Breast epithelium (tissue), 4 donors: ENCODE measurements around the gene NFIX. TPM values are rescaled to one million over a fixed set of nuclear protein-coding genes. Genes with fewer than 3 reads are reported as not detected.

Experiments
- DNase-seq, 2 donors: peaks; one replicate each; pipeline ENCODE4 v3.0.0-alpha.2; 2019; ENCODE audit warnings: low spot score in 2 of 2
- H3K27ac ChIP-seq, 2 donors: fragments of 200-600 bp; sonication (generic) in 1 of 2; one replicate each; pipeline ENCODE4 v1.5.1; 2016 to 2019; ENCODE audit warnings: mild to moderate bottlenecking in 1 of 2
- H3K27me3 ChIP-seq, 2 donors: fragments of 200-600 bp; sonication (generic) in 1 of 2; one replicate each; pipeline versions ENCODE4 v1.5.1 to v1.6.0; 2017 to 2019; ENCODE audit warnings: control low read depth in 1 of 2, mild to moderate bottlenecking in 1 of 2
- H3K36me3 ChIP-seq: fragments of 200-600 bp; one replicate; pipeline ENCODE4 v1.5.1; 2019
- H3K4me1 ChIP-seq, 2 donors: fragments of 200-600 bp; sonication (generic); one replicate each; pipeline ENCODE4 v1.5.1; 2016 to 2019; ENCODE audit warnings: control low read depth in 1 of 2
- H3K4me3 ChIP-seq, 3 donors: fragments of 200-600 bp; sonication (generic); 1 replicate in 2 of 3; 2 replicates in 1 of 3; pipeline ENCODE4 v1.5.1; 2016 to 2019; ENCODE audit warnings: mild to moderate bottlenecking in 3 of 3, moderate library complexity in 2 of 3
- H3K9me3 ChIP-seq, 2 donors: fragments of 200-600 bp; sonication (generic) in 1 of 2; one replicate each; pipeline ENCODE4 v1.5.1; 2016 to 2019; ENCODE audit warnings: control low read depth in 1 of 2
- POLR2A ChIP-seq: fragments of 450-650 bp; IDR thresholded peaks from one replicate; pipeline ENCODE4 v1.6.1; 2016; ENCODE audit warnings: antibody characterized with exemption, mild to moderate bottlenecking, moderate library complexity
- POLR2AphosphoS5 ChIP-seq, 3 donors: sonication (generic); formaldehyde crosslinking; IDR thresholded peaks; one replicate each; pipeline ENCODE4 v1.6.1; 2017; ENCODE audit warnings: antibody characterized with exemption in 3 of 3
- intact Hi-C: fragments of 100-400 bp; cut with DNase I; formaldehyde crosslinking; loops from one replicate; pipeline ENCODE4 v1.15.1; 2023; ENCODE audit warnings: low total_unique reads
- total RNA-seq, 3 donors: library from RNA; depleted of rRNA; stranded (reverse); fragments of >200 nt; gene quantifications; one replicate each; pipeline ENCODE4 v1.1.0, GENCODE V29; 2016
- TF ChIP-seq, protein P1 (sequence below), 3 donors: fragments of 450-650 bp; IDR thresholded peaks; one replicate each; pipeline ENCODE4 v1.5.1; 2016 to 2017; ENCODE audit warnings: antibody characterized with exemption in 3 of 3, mild to moderate bottlenecking in 3 of 3, moderate library complexity in 3 of 3

The NFIX gene
- total RNA-seq, 3 donors from 2014 or later, result 43.6 to 53.9 (median 52.8) TPM

DNA sequence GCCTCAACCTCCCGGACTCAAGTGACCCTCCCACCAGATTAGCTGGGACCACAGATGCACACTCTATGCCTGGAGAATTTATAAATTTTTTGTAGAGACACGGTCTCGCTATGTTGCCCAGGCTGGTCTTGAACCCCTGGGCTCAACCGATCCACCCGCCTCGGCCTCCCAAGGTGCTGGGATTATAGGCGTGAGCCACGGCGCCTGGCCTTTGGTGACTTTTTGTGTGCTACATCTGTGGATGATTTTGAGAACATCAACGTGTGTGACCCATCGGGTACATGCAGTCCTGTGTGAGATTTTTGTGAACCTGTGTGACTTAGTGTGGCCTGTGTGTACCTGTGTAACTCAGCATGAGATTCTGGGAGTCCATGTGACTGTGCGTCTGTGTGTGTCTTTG, 8.5 kb upstream of the NFIX start:
- Histone ChIP-seq H3K27ac (no peak overlapping the region), H3K4me3 (no peak overlapping the region), H3K27me3 (no peaks in the 10 kb centered on the region), H3K9me3 (no peaks in the 10 kb centered on the region), H3K36me3 (no peaks in the 10 kb centered on the region), H3K4me1 (peaks cover 0 to 7% of the 10 kb centered on the region in 2 donors)
- intact Hi-C loops, result no loop called here
- DNase-seq, result no peak
- TF ChIP-seq, protein P1, sequence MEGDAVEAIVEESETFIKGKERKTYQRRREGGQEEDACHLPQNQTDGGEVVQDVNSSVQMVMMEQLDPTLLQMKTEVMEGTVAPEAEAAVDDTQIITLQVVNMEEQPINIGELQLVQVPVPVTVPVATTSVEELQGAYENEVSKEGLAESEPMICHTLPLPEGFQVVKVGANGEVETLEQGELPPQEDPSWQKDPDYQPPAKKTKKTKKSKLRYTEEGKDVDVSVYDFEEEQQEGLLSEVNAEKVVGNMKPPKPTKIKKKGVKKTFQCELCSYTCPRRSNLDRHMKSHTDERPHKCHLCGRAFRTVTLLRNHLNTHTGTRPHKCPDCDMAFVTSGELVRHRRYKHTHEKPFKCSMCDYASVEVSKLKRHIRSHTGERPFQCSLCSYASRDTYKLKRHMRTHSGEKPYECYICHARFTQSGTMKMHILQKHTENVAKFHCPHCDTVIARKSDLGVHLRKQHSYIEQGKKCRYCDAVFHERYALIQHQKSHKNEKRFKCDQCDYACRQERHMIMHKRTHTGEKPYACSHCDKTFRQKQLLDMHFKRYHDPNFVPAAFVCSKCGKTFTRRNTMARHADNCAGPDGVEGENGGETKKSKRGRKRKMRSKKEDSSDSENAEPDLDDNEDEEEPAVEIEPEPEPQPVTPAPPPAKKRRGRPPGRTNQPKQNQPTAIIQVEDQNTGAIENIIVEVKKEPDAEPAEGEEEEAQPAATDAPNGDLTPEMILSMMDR (IDR thresholded peaks at IDR 0.05), result no peak
- TF ChIP-seq POLR2AphosphoS5 (IDR thresholded peaks at IDR 0.05), result no peak
- no peak for TF ChIP-seq POLR2A

DNA sequence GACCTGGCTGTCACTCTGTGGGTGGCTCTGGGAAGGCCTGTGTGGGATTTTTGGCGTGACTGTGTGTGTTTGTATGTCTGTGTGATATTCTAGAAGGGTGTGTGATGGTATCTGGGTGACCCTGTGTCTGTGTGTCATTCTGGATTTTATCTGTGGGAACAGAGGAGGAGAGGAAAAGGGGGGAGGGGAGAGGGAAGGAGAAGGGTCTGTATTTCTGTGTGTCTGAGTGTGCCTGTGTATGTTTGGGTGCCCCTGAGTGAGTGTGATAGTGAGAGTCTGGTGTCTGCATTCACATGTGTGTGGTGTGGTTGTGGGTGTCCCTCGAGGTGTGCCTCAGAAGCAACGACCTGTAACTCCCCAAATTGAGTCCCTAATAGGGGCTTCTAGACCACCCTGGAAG, 8.1 kb upstream of the NFIX start:
- no peaks in the 10 kb centered on the region for H3K36me3 ChIP-seq
- no peak overlapping the region for H3K27ac ChIP-seq
- H3K4me3 ChIP-seq, result no peak overlapping the region
- no peaks in the 10 kb centered on the region for H3K27me3 ChIP-seq
- intact Hi-C loops, result no loop called here
- TF ChIP-seq POLR2AphosphoS5 (IDR thresholded peaks at IDR 0.05) (no peak), POLR2A (no peak)
- TF ChIP-seq, protein P1 (IDR thresholded peaks at IDR 0.05), result no peak
- H3K4me1 ChIP-seq, result peaks cover 0 to 7% of the 10 kb centered on the region in 2 donors
- no peaks in the 10 kb centered on the region for H3K9me3 ChIP-seq
- no peak for DNase-seq

DNA sequence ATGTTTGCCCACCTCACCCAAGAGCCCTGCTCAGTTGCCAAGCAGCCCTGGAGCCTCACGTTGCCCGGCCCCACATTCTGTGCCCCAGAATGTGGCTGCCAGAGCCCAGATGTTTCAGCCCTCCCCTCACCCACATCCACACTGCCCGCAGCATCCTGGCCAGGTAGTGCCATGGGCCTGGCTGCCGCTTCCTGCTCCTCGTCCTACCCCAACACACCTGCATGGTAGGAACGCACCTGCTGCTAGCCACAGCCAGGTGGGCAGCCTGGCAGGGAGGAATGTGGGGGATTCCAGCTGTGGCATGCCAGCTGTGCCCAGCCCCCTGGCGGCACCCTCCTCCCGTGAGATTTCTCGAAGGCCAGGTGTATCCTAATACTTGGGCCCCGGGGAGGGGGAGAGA, 7.5 kb upstream of the NFIX start:
- H3K4me3 ChIP-seq, result no peak overlapping the region
- H3K27me3 ChIP-seq, result no peaks in the 10 kb centered on the region
- no peak overlapping the region for H3K27ac ChIP-seq
- intact Hi-C loops, result no loop called here
- no peak for DNase-seq
- peaks cover 0 to 7% of the 10 kb centered on the region in 2 donors for H3K4me1 ChIP-seq
- TF ChIP-seq POLR2A (no peak), POLR2AphosphoS5 (IDR thresholded peaks at IDR 0.05) (no peak)
- TF ChIP-seq, protein P1 (IDR thresholded peaks at IDR 0.05), result no peak
- no peaks in the 10 kb centered on the region for H3K36me3 ChIP-seq
- no peaks in the 10 kb centered on the region for H3K9me3 ChIP-seq

DNA sequence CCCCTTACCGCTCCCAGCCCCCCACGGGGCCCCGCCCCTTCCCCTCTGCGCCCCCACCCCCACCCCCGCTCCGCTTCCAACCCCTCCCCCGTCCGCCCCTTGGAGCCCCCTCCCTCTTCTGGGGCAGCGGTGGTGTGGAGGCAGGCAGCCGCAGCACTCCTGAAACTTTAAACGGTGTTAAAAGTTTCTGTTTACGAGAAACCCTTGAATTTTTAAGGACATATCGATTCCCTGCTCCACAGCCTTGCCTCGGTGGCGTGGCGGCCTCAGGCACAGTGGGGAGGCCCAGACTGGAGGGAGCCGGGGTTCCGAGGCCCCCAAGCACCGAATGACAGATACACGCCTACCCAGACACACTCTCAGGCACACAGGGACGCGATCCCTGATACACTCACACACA, 4.8 kb upstream of the NFIX start:
- Histone ChIP-seq H3K27me3 (no peaks in the 10 kb centered on the region), H3K4me3 (no peak overlapping the region), H3K36me3 (no peaks in the 10 kb centered on the region), H3K9me3 (no peaks in the 10 kb centered on the region), H3K4me1 (peaks cover 0 to 3% of the 10 kb centered on the region in 2 donors), H3K27ac (no peak overlapping the region)
- no peak for DNase-seq
- TF ChIP-seq POLR2AphosphoS5 (IDR thresholded peaks at IDR 0.05), result no peak
- TF ChIP-seq, protein P1 (IDR thresholded peaks at IDR 0.05), result no peak
- no peak for TF ChIP-seq POLR2A
- intact Hi-C loops, result no loop called here

DNA sequence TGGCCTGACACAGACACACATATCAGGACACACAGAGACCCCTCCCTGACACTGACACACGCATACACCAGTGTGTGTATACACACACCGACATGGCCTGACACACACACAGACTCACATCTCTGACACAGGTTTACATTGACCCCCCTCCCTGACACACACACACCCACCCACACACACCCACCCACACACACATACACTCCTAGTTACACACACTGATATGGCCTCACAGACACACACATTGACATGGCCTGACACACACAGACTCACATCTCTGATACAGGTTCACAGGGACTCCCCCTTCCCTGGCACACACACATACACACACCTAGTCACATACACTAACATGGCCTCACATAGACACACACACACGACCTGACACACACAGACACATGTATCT, 4.4 kb upstream of the NFIX start:
- H3K4me3 ChIP-seq, result no peak overlapping the region
- DNase-seq, result no peak
- H3K4me1 ChIP-seq, result no peaks in the 10 kb centered on the region
- no peak overlapping the region for H3K27ac ChIP-seq
- no peaks in the 10 kb centered on the region for H3K36me3 ChIP-seq
- TF ChIP-seq POLR2AphosphoS5 (IDR thresholded peaks at IDR 0.05), result no peak
- TF ChIP-seq POLR2A, result no peak
- TF ChIP-seq, protein P1 (IDR thresholded peaks at IDR 0.05), result no peak
- H3K27me3 ChIP-seq, result no peaks in the 10 kb centered on the region
- no peaks in the 10 kb centered on the region for H3K9me3 ChIP-seq
- intact Hi-C loops, result no loop called here
